ENCODE results near the gene MELTF.

Gene MELTF

GRCh38 chr3:196981657-196982056, 48.0 kb downstream of the MELTF start:
- H3K4me1 ChIP-seq (ENCODE audit: control insufficient read depth in 1 of 2, insufficient read depth in 2 of 2, low read length in 2 of 2): no peaks in the 10 kb centered on the region
- H3K9me3 ChIP-seq (ENCODE audit: control insufficient read depth in 1 of 2, low read length in 2 of 2): peaks cover 5% of the 10 kb centered on the region in 2 donors
- H3K27me3 ChIP-seq (ENCODE audit: control insufficient read depth in 1 of 2, insufficient read depth in 2 of 2, low read length in 2 of 2): no peaks in the 10 kb centered on the region
- no peak overlapping the region for H3K9ac ChIP-seq (ENCODE audit: low read depth in 1 of 2, low read length in 2 of 2)
- H3K27ac ChIP-seq (ENCODE audit: low read depth, low read length): no peak overlapping the region
- H3K36me3 ChIP-seq (ENCODE audit: control insufficient read depth in 1 of 2, insufficient read depth in 2 of 2, low read length in 2 of 2): no peaks in the 10 kb centered on the region
- no peak overlapping the region for H3K4me3 ChIP-seq (ENCODE audit: low read depth in 1 of 2, low read length in 2 of 2)

- Histone ChIP-seq H3K27me3 (ENCODE audit: control insufficient read depth in 1 of 2, insufficient read depth in 2 of 2, low read length in 2 of 2) (no peaks in the 10 kb centered on the region), H3K9me3 (ENCODE audit: control insufficient read depth in 1 of 2, low read length in 2 of 2) (peaks cover 5% of the 10 kb centered on the region in 2 donors), H3K4me1 (ENCODE audit: control insufficient read depth in 1 of 2, insufficient read depth in 2 of 2, low read length in 2 of 2) (no peaks in the 10 kb centered on the region), H3K36me3 (ENCODE audit: control insufficient read depth in 1 of 2, insufficient read depth in 2 of 2, low read length in 2 of 2) (no peaks in the 10 kb centered on the region), H3K9ac (ENCODE audit: low read depth in 1 of 2, low read length in 2 of 2) (no peak overlapping the region), H3K4me3 (ENCODE audit: low read depth in 1 of 2, low read length in 2 of 2) (no peak overlapping the region), H3K27ac (ENCODE audit: low read depth, low read length) (no peak overlapping the region)
These were observed 50.1 kb downstream of the MELTF start for GRCh38 chr3:196979545-196979944.

GRCh38 chr3:196976941-196977340, 52.7 kb downstream of the MELTF start:
- H3K4me1 ChIP-seq (ENCODE audit: control insufficient read depth in 1 of 2, insufficient read depth in 2 of 2, low read length in 2 of 2): no peaks in the 10 kb centered on the region

GRCh38 chr3:196975349-196975748, 54.3 kb downstream of the MELTF start:
- H3K27ac ChIP-seq (ENCODE audit: low read depth, low read length): no peak overlapping the region
- no peak overlapping the region for H3K4me3 ChIP-seq (ENCODE audit: low read depth in 1 of 2, low read length in 2 of 2)
- H3K27me3 ChIP-seq (ENCODE audit: control insufficient read depth in 1 of 2, insufficient read depth in 2 of 2, low read length in 2 of 2): peaks cover 0 to 7% of the 10 kb centered on the region in 2 donors
- H3K9me3 ChIP-seq (ENCODE audit: control insufficient read depth in 1 of 2, low read length in 2 of 2): no peaks in the 10 kb centered on the region
- H3K4me1 ChIP-seq (ENCODE audit: control insufficient read depth in 1 of 2, insufficient read depth in 2 of 2, low read length in 2 of 2): no peaks in the 10 kb centered on the region
- H3K9ac ChIP-seq (ENCODE audit: low read depth in 1 of 2, low read length in 2 of 2): no peak overlapping the region
- no peaks in the 10 kb centered on the region for H3K36me3 ChIP-seq (ENCODE audit: control insufficient read depth in 1 of 2, insufficient read depth in 2 of 2, low read length in 2 of 2)

More at GRCh38 chr3:196976941-196977340, 52.7 kb downstream of the MELTF start:
- no peaks in the 10 kb centered on the region for H3K27me3 ChIP-seq (ENCODE audit: control insufficient read depth in 1 of 2, insufficient read depth in 2 of 2, low read length in 2 of 2)
- no peaks in the 10 kb centered on the region for H3K36me3 ChIP-seq (ENCODE audit: control insufficient read depth in 1 of 2, insufficient read depth in 2 of 2, low read length in 2 of 2)
- no peak overlapping the region for H3K27ac ChIP-seq (ENCODE audit: low read depth, low read length)
- H3K9ac ChIP-seq (ENCODE audit: low read depth in 1 of 2, low read length in 2 of 2): no peak overlapping the region
- H3K4me3 ChIP-seq (ENCODE audit: low read depth in 1 of 2, low read length in 2 of 2): no peak overlapping the region
- no peaks in the 10 kb centered on the region for H3K9me3 ChIP-seq (ENCODE audit: control insufficient read depth in 1 of 2, low read length in 2 of 2)

GRCh38 chr3:196974661-196975060, 55.0 kb downstream of the MELTF start:
- Histone ChIP-seq H3K27ac (ENCODE audit: low read depth, low read length) (no peak overlapping the region), H3K4me1 (ENCODE audit: control insufficient read depth in 1 of 2, insufficient read depth in 2 of 2, low read length in 2 of 2) (no peaks in the 10 kb centered on the region), H3K27me3 (ENCODE audit: control insufficient read depth in 1 of 2, insufficient read depth in 2 of 2, low read length in 2 of 2) (peaks cover 0 to 7% of the 10 kb centered on the region in 2 donors), H3K36me3 (ENCODE audit: control insufficient read depth in 1 of 2, insufficient read depth in 2 of 2, low read length in 2 of 2) (no peaks in the 10 kb centered on the region), H3K4me3 (ENCODE audit: low read depth in 1 of 2, low read length in 2 of 2) (no peak overlapping the region), H3K9me3 (ENCODE audit: control insufficient read depth in 1 of 2, low read length in 2 of 2) (no peaks in the 10 kb centered on the region), H3K9ac (ENCODE audit: low read depth in 1 of 2, low read length in 2 of 2) (no peak overlapping the region)

GRCh38 chr3:196971094-196971698, 58.4 kb downstream of the MELTF start:
- H3K4me1 ChIP-seq (ENCODE audit: control insufficient read depth in 1 of 2, insufficient read depth in 2 of 2, low read length in 2 of 2): peaks cover 6 to 8% of the 10 kb centered on the region in 2 donors
- peaks cover 0 to 7% of the 10 kb centered on the region in 2 donors for H3K27me3 ChIP-seq (ENCODE audit: control insufficient read depth in 1 of 2, insufficient read depth in 2 of 2, low read length in 2 of 2)
- no peak overlapping the region for H3K27ac ChIP-seq (ENCODE audit: low read depth, low read length)
- H3K36me3 ChIP-seq (ENCODE audit: control insufficient read depth in 1 of 2, insufficient read depth in 2 of 2, low read length in 2 of 2): no peaks in the 10 kb centered on the region
- no peak overlapping the region for H3K4me3 ChIP-seq (ENCODE audit: low read depth in 1 of 2, low read length in 2 of 2)
- no peaks in the 10 kb centered on the region for H3K9me3 ChIP-seq (ENCODE audit: control insufficient read depth in 1 of 2, low read length in 2 of 2)
- H3K9ac ChIP-seq (ENCODE audit: low read depth in 1 of 2, low read length in 2 of 2): no peak overlapping the region

- peaks cover 0 to 3% of the 10 kb centered on the region in 2 donors for H3K36me3 ChIP-seq (ENCODE audit: control insufficient read depth in 1 of 2, insufficient read depth in 2 of 2, low read length in 2 of 2)
- H3K27me3 ChIP-seq (ENCODE audit: control insufficient read depth in 1 of 2, insufficient read depth in 2 of 2, low read length in 2 of 2): peaks cover 0 to 7% of the 10 kb centered on the region in 2 donors
- peaks cover 6 to 8% of the 10 kb centered on the region in 2 donors for H3K4me1 ChIP-seq (ENCODE audit: control insufficient read depth in 1 of 2, insufficient read depth in 2 of 2, low read length in 2 of 2)
- H3K9me3 ChIP-seq (ENCODE audit: control insufficient read depth in 1 of 2, low read length in 2 of 2): no peaks in the 10 kb centered on the region
- no peak overlapping the region for H3K4me3 ChIP-seq (ENCODE audit: low read depth in 1 of 2, low read length in 2 of 2)
- H3K9ac ChIP-seq (ENCODE audit: low read depth in 1 of 2, low read length in 2 of 2): no peak overlapping the region
- no peak overlapping the region for H3K27ac ChIP-seq (ENCODE audit: low read depth, low read length)
These were observed 59.0 kb downstream of the MELTF start for GRCh38 chr3:196970547-196971093.

- H3K27me3 ChIP-seq (ENCODE audit: control insufficient read depth in 1 of 2, insufficient read depth in 2 of 2, low read length in 2 of 2): peaks cover 0 to 7% of the 10 kb centered on the region in 2 donors
- H3K4me1 ChIP-seq (ENCODE audit: control insufficient read depth in 1 of 2, insufficient read depth in 2 of 2, low read length in 2 of 2): peaks cover 6 to 8% of the 10 kb centered on the region in 2 donors
- no peak overlapping the region for H3K27ac ChIP-seq (ENCODE audit: low read depth, low read length)
- H3K36me3 ChIP-seq (ENCODE audit: control insufficient read depth in 1 of 2, insufficient read depth in 2 of 2, low read length in 2 of 2): peaks cover 0 to 5% of the 10 kb centered on the region in 2 donors
- no peak overlapping the region for H3K9ac ChIP-seq (ENCODE audit: low read depth in 1 of 2, low read length in 2 of 2)
- peak overlapping the region; percentile 65 to 68 for H3K4me3 ChIP-seq (ENCODE audit: low read depth in 1 of 2, low read length in 2 of 2)
- H3K9me3 ChIP-seq (ENCODE audit: control insufficient read depth in 1 of 2, low read length in 2 of 2): no peaks in the 10 kb centered on the region
These were observed 59.7 kb downstream of the MELTF start for GRCh38 chr3:196969660-196970546.

- peak overlapping the region; percentile 65 to 68 for H3K4me3 ChIP-seq (ENCODE audit: low read depth in 1 of 2, low read length in 2 of 2)
- H3K27me3 ChIP-seq (ENCODE audit: control insufficient read depth in 1 of 2, insufficient read depth in 2 of 2, low read length in 2 of 2): peaks cover 0 to 7% of the 10 kb centered on the region in 2 donors
- H3K36me3 ChIP-seq (ENCODE audit: control insufficient read depth in 1 of 2, insufficient read depth in 2 of 2, low read length in 2 of 2): peaks cover 0 to 5% of the 10 kb centered on the region in 2 donors
- no peak overlapping the region for H3K27ac ChIP-seq (ENCODE audit: low read depth, low read length)
- H3K9ac ChIP-seq (ENCODE audit: low read depth in 1 of 2, low read length in 2 of 2): peak overlapping the region in 1 of 2 donors; percentile 43
- peaks cover 6 to 8% of the 10 kb centered on the region in 2 donors for H3K4me1 ChIP-seq (ENCODE audit: control insufficient read depth in 1 of 2, insufficient read depth in 2 of 2, low read length in 2 of 2)
- H3K9me3 ChIP-seq (ENCODE audit: control insufficient read depth in 1 of 2, low read length in 2 of 2): no peaks in the 10 kb centered on the region
These were observed 60.4 kb downstream of the MELTF start for GRCh38 chr3:196969134-196969659.

All from duodenal mucosa (tissue), 2 donors.